Measurements from ENCODE around the gene KRTAP12-2. TPM values are rescaled to one million over a fixed set of nuclear protein-coding genes. Genes with fewer than 3 reads are reported as not detected.

KRTAP12-2 gene
- total RNA-seq, 4 donors from 2014 or later = not detected

DNA sequence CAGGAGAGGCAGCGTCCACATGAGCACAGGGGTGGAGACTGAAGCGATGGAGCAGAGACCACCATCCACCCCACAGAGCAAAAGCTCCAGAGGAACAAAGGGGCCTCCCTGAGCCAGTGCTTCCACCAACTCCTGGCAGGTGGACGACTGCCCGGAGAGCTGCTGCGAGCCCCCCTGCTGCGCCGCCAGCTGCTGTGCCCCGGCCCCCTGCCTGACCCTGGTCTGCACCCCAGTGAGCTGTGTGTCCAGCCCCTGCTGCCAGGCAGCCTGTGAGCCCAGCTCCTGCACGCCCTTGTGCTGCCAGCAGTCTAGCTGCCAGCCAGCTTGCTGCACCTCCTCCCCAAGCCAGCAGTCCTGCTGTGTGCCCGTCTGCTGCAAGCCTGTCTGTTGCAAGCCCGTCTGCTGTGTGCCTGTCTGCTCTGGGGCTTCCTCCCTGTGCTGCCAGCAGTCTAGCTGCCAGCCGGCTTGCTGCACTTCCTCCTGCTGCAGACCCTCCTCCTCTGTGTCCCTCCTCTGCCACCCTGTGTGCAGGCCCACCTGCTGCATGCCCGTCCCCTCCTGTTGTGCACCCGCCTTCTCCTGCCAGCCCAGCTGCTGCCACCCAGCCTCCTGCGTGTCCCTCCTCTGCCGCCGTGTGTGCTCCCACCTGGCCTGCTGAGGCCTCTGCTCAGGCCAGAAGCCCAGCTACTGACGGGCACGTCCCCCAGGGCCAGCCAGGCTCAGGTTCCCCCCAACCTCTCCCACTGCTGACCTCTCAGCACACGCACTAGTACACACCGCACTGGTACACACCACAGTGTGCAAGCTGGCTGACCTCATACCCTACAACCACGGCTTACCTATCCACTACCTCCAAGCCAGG lies 35.6 kb upstream of the KRTAP12-2 start:
- Histone ChIP-seq H3K9me3 (no peaks in the 10 kb centered on the region), H3K4me1 (no peaks in the 10 kb centered on the region), H3K27me3 (peaks cover 99% of the 10 kb centered on the region), H3K4me3 (no peak overlapping the region), H3K27ac (no peak overlapping the region), H3K36me3 (no peaks in the 10 kb centered on the region)
- ATAC-seq = no peak
- TF ChIP-seq POLR2A (IDR thresholded peaks at IDR 0.05) (no peak), EP300 (IDR thresholded peaks at IDR 0.05) (no peak), POLR2AphosphoS5 (IDR thresholded peaks at IDR 0.05) (no peak)
- TF ChIP-seq, protein P1, sequence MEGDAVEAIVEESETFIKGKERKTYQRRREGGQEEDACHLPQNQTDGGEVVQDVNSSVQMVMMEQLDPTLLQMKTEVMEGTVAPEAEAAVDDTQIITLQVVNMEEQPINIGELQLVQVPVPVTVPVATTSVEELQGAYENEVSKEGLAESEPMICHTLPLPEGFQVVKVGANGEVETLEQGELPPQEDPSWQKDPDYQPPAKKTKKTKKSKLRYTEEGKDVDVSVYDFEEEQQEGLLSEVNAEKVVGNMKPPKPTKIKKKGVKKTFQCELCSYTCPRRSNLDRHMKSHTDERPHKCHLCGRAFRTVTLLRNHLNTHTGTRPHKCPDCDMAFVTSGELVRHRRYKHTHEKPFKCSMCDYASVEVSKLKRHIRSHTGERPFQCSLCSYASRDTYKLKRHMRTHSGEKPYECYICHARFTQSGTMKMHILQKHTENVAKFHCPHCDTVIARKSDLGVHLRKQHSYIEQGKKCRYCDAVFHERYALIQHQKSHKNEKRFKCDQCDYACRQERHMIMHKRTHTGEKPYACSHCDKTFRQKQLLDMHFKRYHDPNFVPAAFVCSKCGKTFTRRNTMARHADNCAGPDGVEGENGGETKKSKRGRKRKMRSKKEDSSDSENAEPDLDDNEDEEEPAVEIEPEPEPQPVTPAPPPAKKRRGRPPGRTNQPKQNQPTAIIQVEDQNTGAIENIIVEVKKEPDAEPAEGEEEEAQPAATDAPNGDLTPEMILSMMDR (IDR thresholded peaks at IDR 0.05) = no peak
- WGBS, 2 donors (ENCODE audit: low coverage in 1 of 2) = 68 to 76% methylated on average over 2 to 6 of the region's 22 CpGs

DNA sequence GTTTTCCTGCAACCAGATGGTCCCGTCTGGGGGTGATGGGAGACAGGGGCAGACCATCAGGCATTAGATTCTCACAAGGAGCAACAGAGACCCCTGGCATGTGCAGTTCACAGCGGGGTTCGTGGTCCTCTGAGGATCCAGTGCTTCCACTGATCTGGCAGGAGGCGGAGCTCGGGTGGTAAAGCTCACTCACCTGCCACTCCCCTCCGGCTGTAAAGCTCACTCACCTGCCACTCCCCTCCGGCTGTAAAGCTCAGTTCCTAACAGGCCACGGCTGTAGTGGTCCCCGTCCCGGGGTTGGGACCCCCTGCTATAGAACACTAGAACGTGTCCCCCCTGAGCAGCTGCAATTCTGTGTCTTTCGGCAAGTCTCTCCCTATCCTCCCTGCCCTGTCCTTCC lies 34.8 kb upstream of the KRTAP12-2 start:
- ATAC-seq = no peak
- no peaks in the 10 kb centered on the region for H3K36me3 ChIP-seq
- H3K4me1 ChIP-seq = no peaks in the 10 kb centered on the region
- 0 to 38% methylated on average over 2 to 6 of the region's 12 CpGs for WGBS, 2 donors (ENCODE audit: low coverage in 1 of 2)
- no peak overlapping the region for H3K4me3 ChIP-seq
- TF ChIP-seq POLR2AphosphoS5 (IDR thresholded peaks at IDR 0.05) (no peak), POLR2A (IDR thresholded peaks at IDR 0.05) (no peak), EP300 (IDR thresholded peaks at IDR 0.05) (no peak)
- TF ChIP-seq, protein P1 (IDR thresholded peaks at IDR 0.05) = no peak
- H3K27ac ChIP-seq = no peak overlapping the region
- peaks cover 99% of the 10 kb centered on the region for H3K27me3 ChIP-seq
- no peaks in the 10 kb centered on the region for H3K9me3 ChIP-seq

DNA sequence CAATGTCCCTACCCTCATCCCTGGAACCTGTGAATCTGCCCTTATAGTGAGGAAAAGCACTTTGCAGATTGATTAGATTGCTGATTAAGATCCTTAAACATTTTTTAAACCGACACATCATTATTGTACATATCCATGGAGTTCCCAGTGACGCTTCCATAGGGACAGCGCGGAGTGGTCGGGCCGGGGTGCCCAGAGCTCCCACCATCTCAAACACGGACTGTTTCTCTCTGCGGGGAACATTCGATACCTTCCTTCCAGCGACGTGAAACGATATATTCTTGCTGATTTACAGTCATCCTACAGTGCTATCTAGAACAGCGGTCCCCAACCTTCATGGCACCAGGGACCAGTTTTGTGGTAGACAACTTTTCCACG lies 34.3 kb upstream of the KRTAP12-2 start:
- no peak for ATAC-seq
- Histone ChIP-seq H3K27me3 (peaks cover 98% of the 10 kb centered on the region), H3K36me3 (no peaks in the 10 kb centered on the region), H3K4me3 (no peak overlapping the region), H3K9me3 (no peaks in the 10 kb centered on the region), H3K4me1 (no peaks in the 10 kb centered on the region), H3K27ac (no peak overlapping the region)
- no peak for TF ChIP-seq POLR2AphosphoS5 (IDR thresholded peaks at IDR 0.05)
- no peak for TF ChIP-seq POLR2A (IDR thresholded peaks at IDR 0.05)
- TF ChIP-seq, protein P1 (IDR thresholded peaks at IDR 0.05) = no peak
- TF ChIP-seq EP300 (IDR thresholded peaks at IDR 0.05) = no peak
- WGBS, 2 donors (ENCODE audit: low coverage in 1 of 2) = 70 to 81% methylated on average over 9 to 14 of the region's 14 CpGs

DNA sequence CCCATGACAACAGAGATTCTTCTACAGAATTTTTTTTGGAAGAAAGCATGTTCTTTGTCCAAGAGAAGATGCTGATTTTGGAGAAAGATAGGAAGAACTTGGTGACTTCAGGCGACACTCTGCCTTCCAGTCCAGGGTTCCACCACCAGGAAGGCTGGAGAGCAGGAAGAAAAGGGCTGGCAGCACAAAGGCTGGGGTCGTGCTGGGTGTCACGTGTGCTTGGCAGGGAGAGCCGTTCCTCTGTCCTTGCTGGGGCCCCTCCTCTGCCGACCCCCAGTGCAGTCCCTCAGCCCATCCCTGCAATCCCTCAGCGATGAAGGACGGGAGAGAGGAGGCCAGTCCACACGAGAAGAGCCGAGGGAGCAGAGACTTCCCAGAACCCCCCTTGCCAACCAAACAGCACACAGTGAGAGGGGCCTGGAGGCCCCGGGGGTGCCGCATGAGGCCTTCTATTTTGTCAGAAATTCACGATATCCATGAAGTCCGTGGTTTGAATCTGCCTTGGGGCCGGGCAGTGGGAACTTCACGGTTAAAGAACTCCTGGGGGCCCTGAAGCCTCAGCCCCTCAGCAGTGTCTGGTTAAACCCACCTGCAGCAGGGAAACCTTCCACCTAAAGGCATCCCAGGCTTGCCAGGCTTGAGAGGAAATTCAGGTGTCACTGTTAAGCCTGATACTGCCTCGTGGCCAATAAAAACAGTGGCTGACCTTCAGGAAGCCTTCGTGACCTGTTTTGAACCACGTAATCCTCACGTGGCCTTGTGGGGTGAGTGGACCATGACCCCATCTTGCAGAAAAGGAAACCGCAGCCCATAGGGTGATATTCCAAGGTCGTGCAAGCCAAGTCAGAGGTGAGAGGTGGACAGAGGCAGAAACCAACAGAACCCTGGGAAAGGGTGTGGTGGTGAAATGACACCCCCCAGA lies 33.6 kb upstream of the KRTAP12-2 start:
- TF ChIP-seq, protein P1 (IDR thresholded peaks at IDR 0.05) = no peak
- TF ChIP-seq EP300 (IDR thresholded peaks at IDR 0.05) (no peak), POLR2AphosphoS5 (IDR thresholded peaks at IDR 0.05) (no peak), POLR2A (IDR thresholded peaks at IDR 0.05) (no peak)
- no peak overlapping the region for H3K4me3 ChIP-seq
- WGBS, 2 donors (ENCODE audit: low coverage in 1 of 2) = 60 to 77% methylated on average over 4 to 7 of the region's 21 CpGs
- no peak overlapping the region for H3K27ac ChIP-seq
- H3K36me3 ChIP-seq = no peaks in the 10 kb centered on the region
- no peaks in the 10 kb centered on the region for H3K9me3 ChIP-seq
- H3K4me1 ChIP-seq = no peaks in the 10 kb centered on the region
- ATAC-seq = no peak
- peaks cover 98% of the 10 kb centered on the region for H3K27me3 ChIP-seq
